ENCODE data around the gene TCN2.
"Not testable (repeated sequence)": the region's sequence is repeated elsewhere in the genome, so short reads cannot be mapped to it uniquely, and the experiment has no call there.

Gene TCN2

GRCh38 chr22:30609260-30610185 lies 2.5 kb downstream of the TCN2 start:
- DNase-seq (ENCODE audit: low read depth in 2 of 2, low spot score in 1 of 2), result no peak

- DNase-seq (ENCODE audit: low read depth in 2 of 2, low spot score in 1 of 2), result no peak
Observed at GRCh38 chr22:30610299-30610698, 3.3 kb downstream of the TCN2 start.

- no peak for DNase-seq (ENCODE audit: low read depth in 2 of 2, low spot score in 1 of 2)
Observed at GRCh38 chr22:30611197-30611596, 4.2 kb downstream of the TCN2 start.

GRCh38 chr22:30612789-30613188 lies 5.8 kb downstream of the TCN2 start:
- no peak for DNase-seq (ENCODE audit: low read depth in 2 of 2, low spot score in 1 of 2)

GRCh38 chr22:30614268-30614667 lies 7.3 kb downstream of the TCN2 start:
- no peak for DNase-seq (ENCODE audit: low read depth in 2 of 2, low spot score in 1 of 2)

GRCh38 chr22:30614879-30615278 lies 7.9 kb downstream of the TCN2 start:
- no peak for DNase-seq (ENCODE audit: low read depth in 2 of 2, low spot score in 1 of 2)

GRCh38 chr22:30615543-30615954 lies 8.6 kb downstream of the TCN2 start:
- no peak for DNase-seq (ENCODE audit: low read depth in 2 of 2, low spot score in 1 of 2)

- DNase-seq (ENCODE audit: low read depth in 2 of 2, low spot score in 1 of 2), result no peak
Observed at GRCh38 chr22:30617819-30618218, 10.8 kb downstream of the TCN2 start.

- not testable (repeated sequence) for DNase-seq (ENCODE audit: low read depth in 2 of 2, low spot score in 1 of 2)
Observed at GRCh38 chr22:30619909-30620308, 12.9 kb downstream of the TCN2 start.

GRCh38 chr22:30626413-30626812 lies 19.4 kb downstream of the TCN2 start:
- no peak for DNase-seq (ENCODE audit: low read depth in 2 of 2, low spot score in 1 of 2)

- no peak for DNase-seq (ENCODE audit: low read depth in 2 of 2, low spot score in 1 of 2)
Observed at GRCh38 chr22:30627471-30627870, 20.5 kb downstream of the TCN2 start.

GRCh38 chr22:30628491-30628890 lies 21.5 kb downstream of the TCN2 start:
- no peak for DNase-seq (ENCODE audit: low read depth in 2 of 2, low spot score in 1 of 2)

GRCh38 chr22:30631469-30631868 lies 24.5 kb downstream of the TCN2 start:
- not testable (repeated sequence) for DNase-seq (ENCODE audit: low read depth in 2 of 2, low spot score in 1 of 2)

GRCh38 chr22:30634471-30635233 lies 27.7 kb downstream of the TCN2 start:
- peak; percentile 79 to 90 for DNase-seq (ENCODE audit: low read depth in 2 of 2, low spot score in 1 of 2)

- DNase-seq (ENCODE audit: low read depth in 2 of 2, low spot score in 1 of 2), result peak; percentile 90 to 95
Observed at GRCh38 chr22:30635273-30636225, 28.6 kb downstream of the TCN2 start, which contains the start of gene SLC35E4. Gene SLC35E4 (plus strand): TSS chr22:30635781. CDS start chr22:30636451, 670 bp downstream.

GRCh38 chr22:30636226-30637077 lies 29.5 kb downstream of the TCN2 start:
- DNase-seq (ENCODE audit: low read depth in 2 of 2, low spot score in 1 of 2), result no peak

- DNase-seq (ENCODE audit: low read depth in 2 of 2, low spot score in 1 of 2), result no peak
Observed at GRCh38 chr22:30637701-30638114, 30.7 kb downstream of the TCN2 start.

- no peak for DNase-seq (ENCODE audit: low read depth in 2 of 2, low spot score in 1 of 2)
Observed at GRCh38 chr22:30640361-30640760, 33.4 kb downstream of the TCN2 start.

GRCh38 chr22:30640839-30641430 lies 34.0 kb downstream of the TCN2 start:
- DNase-seq (ENCODE audit: low read depth in 2 of 2, low spot score in 1 of 2), result no peak

All from stimulated activated CD8-positive, alpha-beta memory T cell treated with anti-CD3 and anti-CD28 coated beads, Interleukin-4, amount 100 ng/mL, for 4 hours (primary cell).